IPS-18a (cell line): Measurements from ENCODE around the gene MEGF6.

Experiments
- H3K27ac ChIP-seq: one replicate; pipeline ENCODE4 v1.5.1; 2013; ENCODE audit warnings: low read length
- H3K27me3 ChIP-seq: one replicate; pipeline ENCODE4 v1.6.1; 2013; ENCODE audit warnings: mild to moderate bottlenecking, low read length; ENCODE audit not compliant: control insufficient read depth, insufficient read depth
- H3K36me3 ChIP-seq: one replicate; pipeline ENCODE4 v1.6.1; 2013; ENCODE audit warnings: low read depth, low read length; ENCODE audit not compliant: control insufficient read depth
- H3K4me1 ChIP-seq: one replicate; pipeline ENCODE4 v1.6.1; 2013; ENCODE audit warnings: low read depth, low read length; ENCODE audit not compliant: control insufficient read depth
- H3K4me3 ChIP-seq: one replicate; pipeline ENCODE4 v1.5.1; 2013; ENCODE audit warnings: low read length
- H3K9ac ChIP-seq: one replicate; pipeline ENCODE4 v1.6.1; 2013; ENCODE audit warnings: mild to moderate bottlenecking, low read length, moderate library complexity
- H3K9me3 ChIP-seq: one replicate; pipeline ENCODE4 v1.6.1; 2013; ENCODE audit warnings: low read depth, low read length; ENCODE audit not compliant: control insufficient read depth

The MEGF6 gene

DNA sequence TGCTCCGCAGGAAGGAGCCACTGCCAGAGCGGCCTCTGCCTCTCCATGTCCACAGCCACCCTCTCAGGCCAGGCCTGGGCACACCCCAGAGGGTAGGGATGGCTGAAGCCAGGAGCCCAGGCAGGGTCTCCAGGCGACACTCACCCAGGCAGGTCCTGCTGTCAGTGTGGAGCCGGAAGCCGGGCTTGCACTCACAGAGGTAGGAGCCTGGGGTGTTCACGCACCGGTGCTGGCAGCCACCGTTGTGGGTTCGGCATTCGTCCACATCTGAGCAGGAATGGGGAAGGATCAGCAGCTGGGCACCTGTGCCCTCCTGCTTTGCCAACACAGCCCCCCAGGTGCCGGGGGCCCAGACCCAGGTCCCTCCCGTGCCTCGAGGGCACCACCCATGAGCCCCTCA is 87.3 kb downstream of the MEGF6 start:
- Histone ChIP-seq H3K4me1 (no peaks in the 10 kb centered on the region), H3K36me3 (no peaks in the 10 kb centered on the region), H3K9me3 (no peaks in the 10 kb centered on the region), H3K27ac (no peak overlapping the region), H3K27me3 (peaks cover 11% of the 10 kb centered on the region), H3K4me3 (no peak overlapping the region), H3K9ac (no peak overlapping the region)

- Histone ChIP-seq H3K4me1 (no peaks in the 10 kb centered on the region), H3K36me3 (no peaks in the 10 kb centered on the region), H3K9me3 (no peaks in the 10 kb centered on the region), H3K27me3 (peaks cover under 1% of the 10 kb centered on the region), H3K4me3 (no peak overlapping the region), H3K9ac (no peak overlapping the region), H3K27ac (no peak overlapping the region)
These were observed 88.6 kb downstream of the MEGF6 start for GRCh38 chr1:3522564-3523265.

DNA sequence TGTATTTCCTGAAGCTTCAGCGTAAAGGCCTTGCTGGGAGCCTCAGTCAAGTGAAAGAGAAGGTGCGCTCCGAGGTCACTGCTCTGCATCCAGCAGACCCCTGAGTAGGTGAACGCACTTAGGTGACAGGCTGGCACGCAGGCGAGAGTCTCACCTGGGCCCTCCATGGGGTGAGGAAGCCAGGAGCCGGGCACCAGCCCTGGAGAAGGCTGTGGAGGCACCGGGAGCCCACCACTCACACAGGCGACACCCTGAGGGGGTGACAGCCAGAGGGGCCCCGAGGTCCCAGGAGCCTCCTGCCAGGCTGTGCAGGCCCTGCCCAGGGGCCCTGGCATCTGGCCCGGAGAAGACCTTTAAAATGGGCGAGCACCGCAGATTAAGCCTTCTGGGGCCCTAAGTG is 89.2 kb downstream of the MEGF6 start:
- Histone ChIP-seq H3K9ac (no peak overlapping the region), H3K4me3 (no peak overlapping the region), H3K4me1 (no peaks in the 10 kb centered on the region), H3K27me3 (no peaks in the 10 kb centered on the region), H3K9me3 (no peaks in the 10 kb centered on the region), H3K36me3 (no peaks in the 10 kb centered on the region), H3K27ac (no peak overlapping the region)

DNA sequence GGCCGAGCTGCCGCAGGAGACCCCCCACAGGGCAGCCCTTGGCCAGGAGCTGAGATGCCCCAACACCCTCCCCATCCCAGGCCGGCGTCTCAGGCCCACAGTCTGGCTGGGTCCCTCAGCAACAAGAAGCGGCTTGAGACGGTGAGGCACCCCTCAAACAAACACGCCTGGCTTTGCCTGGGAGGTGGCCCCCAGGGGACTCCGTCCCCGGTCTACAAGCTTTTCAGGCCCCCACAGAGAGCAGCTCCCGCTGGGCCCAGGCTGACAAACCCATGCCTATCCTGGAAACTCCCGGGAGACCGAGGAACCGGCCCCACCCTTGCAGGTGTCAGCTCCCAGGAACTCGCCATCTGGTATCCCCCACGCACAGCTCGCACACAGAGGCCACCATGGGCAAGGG is 89.9 kb downstream of the MEGF6 start:
- Histone ChIP-seq H3K36me3 (no peaks in the 10 kb centered on the region), H3K4me3 (no peak overlapping the region), H3K27me3 (no peaks in the 10 kb centered on the region), H3K9me3 (no peaks in the 10 kb centered on the region), H3K27ac (no peak overlapping the region), H3K9ac (no peak overlapping the region), H3K4me1 (no peaks in the 10 kb centered on the region)

DNA sequence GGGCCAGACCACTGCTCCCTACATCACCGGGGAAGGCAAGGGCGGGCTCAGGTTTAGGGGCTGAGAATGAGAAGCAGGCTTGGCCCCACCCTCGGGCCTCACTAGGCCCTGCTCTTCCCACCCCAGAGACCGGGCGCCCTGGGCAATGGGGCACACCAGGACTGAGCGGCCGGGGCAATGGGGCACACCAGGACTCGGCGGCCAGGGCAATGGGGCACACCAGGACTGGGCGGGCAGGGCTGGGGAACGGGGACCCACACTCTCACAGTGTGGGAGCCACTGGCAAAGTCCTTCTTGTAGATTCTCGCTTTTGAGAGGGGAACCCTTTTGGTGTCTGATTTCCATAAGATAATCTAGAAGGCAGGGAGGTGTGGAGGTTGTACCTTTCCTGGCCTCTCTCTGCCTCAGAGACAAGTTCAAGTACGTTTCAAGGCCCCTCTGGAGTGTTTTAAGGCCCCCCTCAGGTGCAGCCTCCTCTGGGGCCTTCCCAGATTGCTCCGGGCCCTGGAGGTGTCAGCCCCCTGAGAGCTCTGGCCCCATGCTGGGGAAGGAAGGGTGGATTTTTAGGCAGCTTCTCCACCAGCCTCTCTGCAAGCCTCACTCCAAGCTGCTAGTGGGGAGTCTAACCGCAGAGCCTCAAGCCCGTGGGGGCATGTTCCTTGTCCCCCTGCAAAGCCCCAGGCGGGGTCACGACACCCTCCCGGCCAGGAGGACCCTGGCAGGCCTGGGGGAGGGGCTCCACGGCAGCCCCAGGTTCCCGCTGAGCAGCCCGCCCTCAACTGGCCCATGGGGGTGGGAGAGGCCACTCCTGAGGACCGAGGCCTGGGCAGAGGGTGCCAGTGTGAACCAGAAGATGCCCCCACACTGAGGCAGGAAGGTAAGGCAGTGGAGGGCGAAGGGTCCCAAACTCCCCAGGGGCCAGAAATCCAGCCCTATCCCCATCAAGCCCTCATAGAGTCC is 90.6 kb downstream of the MEGF6 start:
- Histone ChIP-seq H3K27ac (no peak overlapping the region), H3K4me1 (no peaks in the 10 kb centered on the region), H3K4me3 (no peak overlapping the region), H3K27me3 (no peaks in the 10 kb centered on the region), H3K9me3 (no peaks in the 10 kb centered on the region), H3K9ac (no peak overlapping the region), H3K36me3 (no peaks in the 10 kb centered on the region)

GRCh38 chr1:3519301-3519885 is 91.9 kb downstream of the MEGF6 start:
- Histone ChIP-seq H3K36me3 (no peaks in the 10 kb centered on the region), H3K27ac (no peak overlapping the region), H3K4me1 (no peaks in the 10 kb centered on the region), H3K9me3 (no peaks in the 10 kb centered on the region), H3K9ac (no peak overlapping the region), H3K4me3 (no peak overlapping the region), H3K27me3 (no peaks in the 10 kb centered on the region)

DNA sequence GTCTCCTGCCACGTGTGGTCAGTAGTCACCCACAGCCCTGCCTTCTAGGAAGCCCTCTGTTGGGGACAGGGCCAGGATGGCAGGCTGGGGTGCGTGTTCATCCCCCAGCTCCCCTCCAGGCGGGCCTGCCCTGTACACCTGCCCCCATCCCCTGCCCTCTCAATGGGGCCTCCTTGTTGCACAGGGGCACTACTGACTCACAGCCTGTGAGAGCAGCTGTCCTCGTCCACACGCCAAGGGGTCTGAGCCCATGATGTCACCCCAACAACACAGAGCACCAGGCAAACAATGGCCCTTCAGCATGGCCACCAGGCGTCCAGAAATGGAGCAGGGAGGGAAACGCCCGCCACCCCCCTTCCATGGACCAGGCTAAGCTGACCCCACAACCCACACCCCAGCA is 92.6 kb downstream of the MEGF6 start:
- Histone ChIP-seq H3K36me3 (no peaks in the 10 kb centered on the region), H3K27ac (no peak overlapping the region), H3K4me3 (no peak overlapping the region), H3K9me3 (no peaks in the 10 kb centered on the region), H3K27me3 (no peaks in the 10 kb centered on the region), H3K9ac (no peak overlapping the region), H3K4me1 (no peaks in the 10 kb centered on the region)

DNA sequence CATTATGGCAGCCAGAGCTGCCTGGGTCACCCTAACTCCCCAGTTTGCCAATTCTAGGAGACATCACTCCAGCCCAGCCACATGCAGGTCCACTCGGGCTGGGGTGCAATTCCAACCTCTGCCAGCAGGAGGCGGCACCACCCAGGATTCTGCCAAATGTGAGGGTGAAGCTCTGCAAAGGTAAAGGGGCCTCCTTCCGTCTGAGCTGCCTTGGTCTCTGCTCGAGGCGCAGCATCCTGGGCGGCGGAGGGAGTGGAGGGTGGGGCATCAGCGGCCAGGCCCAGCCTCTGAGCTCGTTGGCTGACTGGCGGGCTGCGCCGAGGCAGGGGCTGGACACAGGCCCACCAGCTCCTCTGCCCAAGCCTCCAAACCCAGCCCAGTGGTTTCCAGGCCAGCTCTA is 93.1 kb downstream of the MEGF6 start:
- H3K27me3 ChIP-seq: no peaks in the 10 kb centered on the region
- no peaks in the 10 kb centered on the region for H3K9me3 ChIP-seq
- no peaks in the 10 kb centered on the region for H3K36me3 ChIP-seq
- no peak overlapping the region for H3K9ac ChIP-seq
- no peaks in the 10 kb centered on the region for H3K4me1 ChIP-seq
- H3K27ac ChIP-seq: no peak overlapping the region
- no peak overlapping the region for H3K4me3 ChIP-seq

GRCh38 chr1:3516911-3517675 is 94.2 kb downstream of the MEGF6 start:
- Histone ChIP-seq H3K9ac (no peak overlapping the region), H3K4me3 (no peak overlapping the region), H3K27ac (no peak overlapping the region), H3K27me3 (no peaks in the 10 kb centered on the region), H3K4me1 (no peaks in the 10 kb centered on the region), H3K36me3 (no peaks in the 10 kb centered on the region), H3K9me3 (no peaks in the 10 kb centered on the region)

- H3K27ac ChIP-seq: no peak overlapping the region
- H3K27me3 ChIP-seq: no peaks in the 10 kb centered on the region
- H3K36me3 ChIP-seq: no peaks in the 10 kb centered on the region
- no peaks in the 10 kb centered on the region for H3K4me1 ChIP-seq
- no peaks in the 10 kb centered on the region for H3K9me3 ChIP-seq
- no peak overlapping the region for H3K9ac ChIP-seq
- H3K4me3 ChIP-seq: no peak overlapping the region
These were observed 94.8 kb downstream of the MEGF6 start for GRCh38 chr1:3516481-3516869.

- no peaks in the 10 kb centered on the region for H3K4me1 ChIP-seq
- H3K9me3 ChIP-seq: no peaks in the 10 kb centered on the region
- no peak overlapping the region for H3K4me3 ChIP-seq
- H3K27ac ChIP-seq: no peak overlapping the region
- no peak overlapping the region for H3K9ac ChIP-seq
- no peaks in the 10 kb centered on the region for H3K27me3 ChIP-seq
- no peaks in the 10 kb centered on the region for H3K36me3 ChIP-seq
These were observed 95.4 kb downstream of the MEGF6 start for GRCh38 chr1:3515774-3516480.
